Vagina (tissue), 2 donors: ENCODE measurements around the gene AHDC1. TPM values are rescaled to one million over a fixed set of nuclear protein-coding genes. Genes with fewer than 3 reads are reported as not detected.
A peak's percentile ranks its signal among the peaks of the same experiment; 100 is the strongest.

ENCODE experiments used
- DNase-seq, 2 donors: peaks; one replicate each; pipeline ENCODE4 v3.0.0-alpha.2; 2017; ENCODE audit errors: extremely low spot score in 2 of 2
- H3K27ac ChIP-seq: fragments of 200-600 bp; sonication (generic); one replicate; pipeline ENCODE4 v1.5.1; 2019
- H3K27me3 ChIP-seq: fragments of 200-600 bp; sonication (generic); one replicate; pipeline ENCODE4 v1.5.1; 2019
- H3K36me3 ChIP-seq, 2 donors: fragments of 200-600 bp; sonication (generic); one replicate each; pipeline ENCODE4 v1.5.1; 2017 to 2019
- H3K4me1 ChIP-seq: fragments of 200-600 bp; sonication (generic); one replicate; pipeline ENCODE4 v1.5.1; 2019
- H3K4me3 ChIP-seq, 2 donors: fragments of 200-600 bp; sonication (generic); 1 replicate in 1 of 2; 2 replicates in 1 of 2; pipeline ENCODE4 v1.5.1; 2016 to 2019
- H3K9me3 ChIP-seq: fragments of 200-600 bp; sonication (generic); one replicate; pipeline ENCODE4 v1.5.1; 2019
- POLR2A ChIP-seq, 2 donors: fragments of 450-650 bp; IDR thresholded peaks; one replicate each; pipeline ENCODE4 v1.6.1; 2017; ENCODE audit warnings: antibody characterized with exemption in 2 of 2, mild to moderate bottlenecking in 2 of 2, moderate library complexity in 2 of 2
- POLR2AphosphoS5 ChIP-seq, 2 donors: sonication (generic); formaldehyde crosslinking; IDR thresholded peaks; one replicate each; pipeline ENCODE4 v1.9.0; 2017; ENCODE audit warnings: antibody characterized with exemption in 2 of 2, mild to moderate bottlenecking in 2 of 2, low read depth in 1 of 2; ENCODE audit not compliant: insufficient read depth in 1 of 2
- intact Hi-C: fragments of 100-400 bp; cut with DNase I; formaldehyde crosslinking; loops from one replicate; pipeline ENCODE4 v1.15.1; 2023
- total RNA-seq: library from RNA; depleted of rRNA; stranded (reverse); fragments of >200 nt; gene quantifications from one replicate; pipeline ENCODE4 v1.2.3, GENCODE V29; 2016
- TF ChIP-seq, protein P1 (sequence below), 3 experiments: fragments of 450-650 bp in 2 of 3; fragments of 200-600 bp in 1 of 3; sonication (generic) in 1 of 3; IDR thresholded peaks; one replicate each; pipeline ENCODE4 v1.5.1; 2017 to 2019; ENCODE audit warnings: antibody characterized with exemption in 3 of 3, mild to moderate bottlenecking in 2 of 3, moderate library complexity in 2 of 3

Gene AHDC1
- total RNA-seq, 1 donor from 2014 or later: 62.4 TPM

DNA sequence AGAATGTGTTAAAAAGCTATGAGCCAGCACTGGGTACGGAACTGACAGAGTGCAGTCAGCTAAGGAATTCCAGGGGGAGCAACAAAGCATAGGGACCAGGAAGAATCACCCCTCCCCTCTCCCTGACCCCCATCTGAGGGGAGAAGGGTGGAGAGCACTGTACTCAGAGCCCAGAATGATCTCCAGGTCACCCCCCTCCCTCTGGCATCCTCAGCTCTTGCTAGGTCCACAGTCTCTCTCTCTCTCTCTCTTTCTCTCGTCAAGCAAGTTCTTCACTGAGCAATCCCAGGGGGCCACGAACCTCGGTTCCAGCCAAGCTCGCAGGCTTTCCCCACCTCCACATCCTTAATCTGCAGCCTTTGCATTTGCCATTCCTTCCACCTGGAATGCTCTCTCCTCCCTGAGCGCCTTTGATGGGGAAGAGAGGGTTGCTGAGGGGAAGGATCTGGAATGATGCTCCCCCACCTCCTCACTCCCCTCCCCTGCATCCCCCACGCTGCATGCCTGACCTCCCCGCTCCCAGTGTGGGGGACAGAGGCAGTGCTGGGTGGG, 107.3 kb downstream of the AHDC1 start:
- H3K4me1 ChIP-seq: peaks cover 12% of the 10 kb centered on the region
- TF ChIP-seq POLR2AphosphoS5 (IDR thresholded peaks at IDR 0.05; ENCODE audit: insufficient read depth in 1 of 2, low read depth in 1 of 2): no peak
- no peak for TF ChIP-seq POLR2A (IDR thresholded peaks at IDR 0.05)
- TF ChIP-seq, protein P1, sequence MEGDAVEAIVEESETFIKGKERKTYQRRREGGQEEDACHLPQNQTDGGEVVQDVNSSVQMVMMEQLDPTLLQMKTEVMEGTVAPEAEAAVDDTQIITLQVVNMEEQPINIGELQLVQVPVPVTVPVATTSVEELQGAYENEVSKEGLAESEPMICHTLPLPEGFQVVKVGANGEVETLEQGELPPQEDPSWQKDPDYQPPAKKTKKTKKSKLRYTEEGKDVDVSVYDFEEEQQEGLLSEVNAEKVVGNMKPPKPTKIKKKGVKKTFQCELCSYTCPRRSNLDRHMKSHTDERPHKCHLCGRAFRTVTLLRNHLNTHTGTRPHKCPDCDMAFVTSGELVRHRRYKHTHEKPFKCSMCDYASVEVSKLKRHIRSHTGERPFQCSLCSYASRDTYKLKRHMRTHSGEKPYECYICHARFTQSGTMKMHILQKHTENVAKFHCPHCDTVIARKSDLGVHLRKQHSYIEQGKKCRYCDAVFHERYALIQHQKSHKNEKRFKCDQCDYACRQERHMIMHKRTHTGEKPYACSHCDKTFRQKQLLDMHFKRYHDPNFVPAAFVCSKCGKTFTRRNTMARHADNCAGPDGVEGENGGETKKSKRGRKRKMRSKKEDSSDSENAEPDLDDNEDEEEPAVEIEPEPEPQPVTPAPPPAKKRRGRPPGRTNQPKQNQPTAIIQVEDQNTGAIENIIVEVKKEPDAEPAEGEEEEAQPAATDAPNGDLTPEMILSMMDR (IDR thresholded peaks at IDR 0.05): no peak
- H3K4me3 ChIP-seq: no peak overlapping the region
- intact Hi-C loops: no loop called here
- H3K9me3 ChIP-seq: no peaks in the 10 kb centered on the region
- no peaks in the 10 kb centered on the region for H3K36me3 ChIP-seq
- H3K27ac ChIP-seq: no peak overlapping the region
- H3K27me3 ChIP-seq: no peaks in the 10 kb centered on the region
- DNase-seq: no peak

DNA sequence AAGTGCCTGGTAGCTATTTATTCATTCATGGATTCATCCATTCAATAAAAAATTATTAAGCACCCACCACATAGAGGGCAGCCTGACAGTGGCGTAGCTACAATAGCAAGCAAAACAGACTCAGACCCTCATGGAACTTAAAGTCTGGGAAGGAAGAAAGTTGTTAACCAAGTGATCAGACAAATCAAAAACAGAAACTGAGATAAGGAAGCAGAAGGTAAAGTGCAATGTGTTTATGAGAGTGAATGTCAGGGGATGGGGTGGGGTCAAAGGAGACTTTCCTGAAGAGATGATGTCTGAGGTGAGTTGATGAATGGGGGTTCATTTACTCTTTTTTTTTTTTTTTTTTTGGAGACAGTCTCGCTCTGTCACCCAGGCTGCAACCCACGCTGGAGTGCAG, 111.1 kb downstream of the AHDC1 start:
- no peak for DNase-seq
- TF ChIP-seq POLR2A (IDR thresholded peaks at IDR 0.05): no peak
- no peak for TF ChIP-seq POLR2AphosphoS5 (IDR thresholded peaks at IDR 0.05; ENCODE audit: insufficient read depth in 1 of 2, low read depth in 1 of 2)
- H3K4me3 ChIP-seq: no peak overlapping the region
- no peaks in the 10 kb centered on the region for H3K27me3 ChIP-seq
- peak overlapping the region; percentile 100 for H3K27ac ChIP-seq
- no peaks in the 10 kb centered on the region for H3K36me3 ChIP-seq
- no peaks in the 10 kb centered on the region for H3K9me3 ChIP-seq
- intact Hi-C loops: no loop called here
- H3K4me1 ChIP-seq: peaks cover 34% of the 10 kb centered on the region

DNA sequence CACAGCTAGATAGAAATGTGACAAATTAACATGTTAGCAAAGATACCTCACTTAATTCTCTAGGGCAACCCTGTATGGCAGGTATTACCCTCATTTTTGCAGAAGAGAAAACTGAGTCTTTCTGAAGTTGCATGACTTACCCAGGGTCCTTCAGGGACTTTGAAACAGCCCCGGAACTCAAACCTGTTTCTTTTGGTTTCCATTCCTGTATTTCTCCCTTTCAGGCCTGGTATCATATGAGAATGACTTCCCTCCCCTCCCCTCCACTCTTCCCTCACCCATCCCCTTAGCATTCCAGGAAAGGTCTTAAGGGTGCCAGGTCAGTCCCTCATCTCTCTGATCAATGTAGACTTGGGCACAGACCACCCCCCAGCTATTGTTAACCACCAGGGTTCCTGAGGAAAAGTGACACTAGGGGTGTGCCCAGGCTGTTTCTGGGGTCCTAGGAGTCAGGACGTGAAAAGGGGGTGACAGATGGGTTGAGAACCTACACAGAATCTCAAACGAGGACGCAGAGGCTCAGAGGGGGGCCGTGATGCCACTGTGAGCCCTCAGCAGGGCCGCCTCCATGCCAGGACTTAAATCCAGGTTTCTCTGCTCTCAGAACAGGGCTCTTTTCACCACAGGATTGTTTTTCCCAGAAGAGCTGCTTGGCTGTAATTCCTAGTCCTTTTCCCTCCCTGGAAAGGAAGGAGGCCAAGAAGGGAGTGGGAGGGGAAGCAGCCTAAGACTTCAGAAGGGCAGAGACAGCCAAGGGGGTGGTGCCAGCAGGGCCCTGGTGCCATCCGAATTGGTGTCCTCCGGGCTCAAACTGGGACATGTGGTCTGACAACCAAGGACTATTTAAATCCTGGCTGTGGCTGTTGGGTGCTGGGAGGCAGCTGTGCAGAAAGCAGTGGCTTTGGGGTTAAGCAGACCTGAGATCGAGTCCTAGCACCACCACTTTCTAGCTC, 111.9 kb downstream of the AHDC1 start:
- H3K4me1 ChIP-seq: peaks cover 35% of the 10 kb centered on the region
- no peak overlapping the region for H3K4me3 ChIP-seq

DNA sequence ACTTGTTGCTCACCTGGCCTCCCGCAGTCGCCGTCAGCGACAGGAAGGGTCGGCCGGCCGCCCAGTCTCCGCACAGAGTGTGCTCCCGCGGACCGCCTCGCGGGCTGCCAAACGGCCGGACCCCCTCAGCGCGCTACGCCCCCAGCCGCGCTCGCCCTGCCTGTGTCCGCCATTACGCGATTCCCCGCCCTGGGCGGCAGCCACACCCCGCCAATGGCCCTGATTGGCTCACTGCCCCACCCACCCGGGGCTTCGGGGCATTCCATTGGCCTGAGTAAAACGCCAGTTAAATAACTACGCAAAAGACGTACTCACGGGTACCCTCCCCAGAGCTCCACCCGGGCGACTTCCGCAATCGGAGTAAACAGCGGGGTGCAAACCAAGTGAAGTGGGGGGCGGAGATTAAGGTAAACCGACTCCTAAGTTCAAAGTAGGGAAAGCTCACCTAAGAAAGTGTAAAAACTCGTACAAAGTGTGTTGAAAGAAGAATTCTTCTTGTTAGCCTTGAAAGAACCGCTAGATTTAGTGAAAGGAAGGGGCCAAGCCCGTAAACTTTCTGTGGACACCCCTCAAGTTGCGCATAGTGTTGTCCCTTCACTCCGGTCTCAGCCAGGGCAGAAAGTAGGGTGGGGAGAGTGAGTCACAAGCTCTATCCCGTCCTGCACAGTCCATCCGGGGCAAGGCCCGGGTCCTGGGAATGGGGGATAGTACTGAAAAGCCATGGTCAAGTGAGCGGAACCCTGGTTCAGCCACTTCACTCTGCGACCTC, 113.8 kb downstream of the AHDC1 start, which contains the start of gene WASF2:
Gene WASF2, minus strand, starts transcription at position 195 of the 769 bp plus-strand sequence. CDS start 61,277 bp downstream, outside the sequence.
- TF ChIP-seq POLR2AphosphoS5 (IDR thresholded peaks at IDR 0.05; ENCODE audit: insufficient read depth in 1 of 2, low read depth in 1 of 2): peak; percentile 98 to 99
- peak; percentile 55 to 97 for TF ChIP-seq POLR2A (IDR thresholded peaks at IDR 0.05)
- TF ChIP-seq, protein P1 (IDR thresholded peaks at IDR 0.05): no peak

More for the DNA sequence above, 111.9 kb downstream of the AHDC1 start:
- Histone ChIP-seq H3K9me3 (no peaks in the 10 kb centered on the region), H3K27me3 (no peaks in the 10 kb centered on the region), H3K36me3 (no peaks in the 10 kb centered on the region), H3K27ac (peak overlapping the region; percentile 100)
- DNase-seq: no peak
- TF ChIP-seq, protein P1 (IDR thresholded peaks at IDR 0.05): no peak
- no peak for TF ChIP-seq POLR2AphosphoS5 (IDR thresholded peaks at IDR 0.05; ENCODE audit: insufficient read depth in 1 of 2, low read depth in 1 of 2)
- no peak for TF ChIP-seq POLR2A (IDR thresholded peaks at IDR 0.05)
- intact Hi-C loops: no loop called here

DNA sequence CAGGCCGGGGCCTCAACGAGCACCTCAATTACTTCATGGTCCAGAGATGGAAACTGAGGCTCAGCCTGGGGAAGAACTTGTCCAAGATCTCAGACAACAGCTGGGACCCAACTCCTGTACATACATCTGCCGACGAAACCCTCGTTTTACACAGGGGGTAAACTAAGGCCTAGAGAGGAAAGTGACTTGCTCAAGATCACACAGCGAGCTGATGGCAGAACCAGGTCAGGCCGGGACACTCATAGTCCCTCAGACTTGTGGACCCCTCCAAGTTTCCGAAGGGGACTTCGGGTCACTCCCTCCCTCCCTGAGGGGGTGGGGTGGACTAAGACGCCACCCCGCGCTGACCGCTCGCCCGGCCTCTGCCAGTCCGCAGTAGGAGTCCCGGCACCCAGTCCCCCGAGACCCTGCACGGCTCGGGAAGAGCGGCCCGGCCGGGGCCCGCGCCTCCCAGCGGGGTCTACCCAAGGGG, 114.4 kb downstream of the AHDC1 start:
- no peaks in the 10 kb centered on the region for H3K9me3 ChIP-seq
- H3K4me3 ChIP-seq: peak overlapping the region; percentile 94 to 100
- H3K27ac ChIP-seq: peak overlapping the region; percentile 100
- no peaks in the 10 kb centered on the region for H3K27me3 ChIP-seq
- no peak for DNase-seq
- TF ChIP-seq, protein P1 (IDR thresholded peaks at IDR 0.05): no peak
- TF ChIP-seq POLR2AphosphoS5 (IDR thresholded peaks at IDR 0.05; ENCODE audit: insufficient read depth in 1 of 2, low read depth in 1 of 2): no peak
- TF ChIP-seq POLR2A (IDR thresholded peaks at IDR 0.05): no peak
- H3K4me1 ChIP-seq: peaks cover 53% of the 10 kb centered on the region
- intact Hi-C loops: loop anchor here (5.0 kb wide), 1 partner anchor 82 kb away; no protein-coding TSS in a partner anchor
- H3K36me3 ChIP-seq: no peaks in the 10 kb centered on the region

More for the DNA sequence above, 113.8 kb downstream of the AHDC1 start, which contains the start of gene WASF2:
- intact Hi-C loops: loop anchor here (5.0 kb wide), 1 partner anchor 83 kb away; no protein-coding TSS in a partner anchor
- H3K27me3 ChIP-seq: no peaks in the 10 kb centered on the region
- H3K36me3 ChIP-seq: no peaks in the 10 kb centered on the region
- peaks cover 47% of the 10 kb centered on the region for H3K4me1 ChIP-seq
- DNase-seq: peak in 1 of 2 donors; percentile 99
- H3K27ac ChIP-seq: peak within 1 kb of the TSS; percentile 100
- peak within 1 kb of the TSS; percentile 94 to 100 for H3K4me3 ChIP-seq
- H3K9me3 ChIP-seq: no peaks in the 10 kb centered on the region
